Measurements from ENCODE around the gene MAST2.

GRCh38 chr1:45923343-45923742 is 119.9 kb downstream of the MAST2 start:
- TF ChIP-seq, protein P1, sequence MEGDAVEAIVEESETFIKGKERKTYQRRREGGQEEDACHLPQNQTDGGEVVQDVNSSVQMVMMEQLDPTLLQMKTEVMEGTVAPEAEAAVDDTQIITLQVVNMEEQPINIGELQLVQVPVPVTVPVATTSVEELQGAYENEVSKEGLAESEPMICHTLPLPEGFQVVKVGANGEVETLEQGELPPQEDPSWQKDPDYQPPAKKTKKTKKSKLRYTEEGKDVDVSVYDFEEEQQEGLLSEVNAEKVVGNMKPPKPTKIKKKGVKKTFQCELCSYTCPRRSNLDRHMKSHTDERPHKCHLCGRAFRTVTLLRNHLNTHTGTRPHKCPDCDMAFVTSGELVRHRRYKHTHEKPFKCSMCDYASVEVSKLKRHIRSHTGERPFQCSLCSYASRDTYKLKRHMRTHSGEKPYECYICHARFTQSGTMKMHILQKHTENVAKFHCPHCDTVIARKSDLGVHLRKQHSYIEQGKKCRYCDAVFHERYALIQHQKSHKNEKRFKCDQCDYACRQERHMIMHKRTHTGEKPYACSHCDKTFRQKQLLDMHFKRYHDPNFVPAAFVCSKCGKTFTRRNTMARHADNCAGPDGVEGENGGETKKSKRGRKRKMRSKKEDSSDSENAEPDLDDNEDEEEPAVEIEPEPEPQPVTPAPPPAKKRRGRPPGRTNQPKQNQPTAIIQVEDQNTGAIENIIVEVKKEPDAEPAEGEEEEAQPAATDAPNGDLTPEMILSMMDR (IDR thresholded peaks at IDR 0.05) = no peak
- TF ChIP-seq SIN3A (IDR thresholded peaks at IDR 0.05; ENCODE audit: borderline replicate concordance, insufficient read depth, low read depth, low read length) (no peak), POLR2AphosphoS5 (IDR thresholded peaks at IDR 0.05; ENCODE audit: low read depth, low read length) (no peak), REST (IDR thresholded peaks at IDR 0.05; ENCODE audit: insufficient read depth in 1 of 2, low read depth in 2 of 2, low read length in 1 of 2) (no peak), TCF7L2 (IDR thresholded peaks at IDR 0.05; ENCODE audit: low read depth, low read length) (no peak)
